Mucosa of rectum (tissue), 2 donors: ENCODE results near the gene KCNAB1.

ENCODE experiments used
- H3K27ac ChIP-seq, 2 donors: one replicate each; pipeline ENCODE4 v1.7.0; 2013; ENCODE audit warnings: inconsistent platforms in 2 of 2, low read depth in 2 of 2, low read length in 2 of 2
- H3K27me3 ChIP-seq, 2 donors: one replicate each; pipeline ENCODE4 v1.7.0; 2013; ENCODE audit warnings: low read length in 2 of 2; ENCODE audit not compliant: control insufficient read depth in 2 of 2, insufficient read depth in 2 of 2
- H3K36me3 ChIP-seq, 2 donors: one replicate each; pipeline ENCODE4 v1.7.0; 2013; ENCODE audit warnings: low read length in 2 of 2; ENCODE audit not compliant: control insufficient read depth in 2 of 2, insufficient read depth in 2 of 2
- H3K4me1 ChIP-seq, 2 donors: one replicate each; pipeline ENCODE4 v1.7.0; 2013; ENCODE audit warnings: low read length in 2 of 2, mild to moderate bottlenecking in 1 of 2; ENCODE audit not compliant: control insufficient read depth in 2 of 2, insufficient read depth in 2 of 2
- H3K4me3 ChIP-seq, 2 donors: one replicate each; pipeline ENCODE4 v1.7.0; 2013; ENCODE audit warnings: low read length in 2 of 2
- H3K9ac ChIP-seq, 2 donors: one replicate each; pipeline ENCODE4 v1.7.0; 2013; ENCODE audit warnings: low read length in 2 of 2, low read depth in 1 of 2, mild to moderate bottlenecking in 1 of 2
- H3K9me3 ChIP-seq, 2 donors: one replicate each; pipeline ENCODE4 v1.7.0; 2013; ENCODE audit warnings: low read length in 2 of 2; ENCODE audit not compliant: control insufficient read depth in 2 of 2
- donor health status: healthy.
- donor health status: Normal muscosa, but diverticular disease.

Gene KCNAB1

DNA sequence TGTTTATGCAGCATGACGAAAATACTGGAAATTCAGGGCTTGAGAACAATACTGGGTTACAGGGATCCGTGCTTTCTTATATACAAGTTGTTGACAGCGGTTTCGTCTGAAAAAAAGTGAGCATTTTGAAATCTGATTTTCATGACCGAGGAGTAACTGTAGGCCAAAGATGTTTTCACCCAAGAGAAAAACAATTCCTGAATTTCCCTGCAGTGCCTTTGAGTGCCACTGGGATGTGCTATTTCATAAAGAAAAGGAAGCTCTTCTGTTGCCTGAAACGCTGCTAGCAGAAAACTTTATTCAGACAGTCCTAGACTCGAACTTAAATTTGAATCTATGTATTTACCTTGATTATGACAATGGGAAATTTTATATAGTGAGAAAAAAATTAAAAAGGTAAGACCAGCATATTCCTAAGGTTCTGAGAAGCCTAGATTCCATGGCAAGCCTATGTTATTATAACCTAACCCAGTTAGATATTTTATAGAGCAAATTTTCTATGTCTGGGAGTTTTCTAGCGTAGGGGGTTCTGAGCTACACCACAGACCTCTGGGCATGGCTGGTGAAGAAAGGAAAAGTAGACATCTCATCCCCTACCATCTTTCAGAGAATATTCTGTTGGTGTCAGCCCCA is 30.2 kb downstream of the KCNAB1 start:
- H3K9me3 ChIP-seq = no peaks in the 10 kb centered on the region
- H3K36me3 ChIP-seq = no peaks in the 10 kb centered on the region
- H3K4me1 ChIP-seq = no peaks in the 10 kb centered on the region
- no peak overlapping the region for H3K9ac ChIP-seq
- H3K27me3 ChIP-seq = no peaks in the 10 kb centered on the region
- no peak overlapping the region for H3K4me3 ChIP-seq
- peak overlapping the region in 1 of 2 donors; percentile 10 for H3K27ac ChIP-seq

DNA sequence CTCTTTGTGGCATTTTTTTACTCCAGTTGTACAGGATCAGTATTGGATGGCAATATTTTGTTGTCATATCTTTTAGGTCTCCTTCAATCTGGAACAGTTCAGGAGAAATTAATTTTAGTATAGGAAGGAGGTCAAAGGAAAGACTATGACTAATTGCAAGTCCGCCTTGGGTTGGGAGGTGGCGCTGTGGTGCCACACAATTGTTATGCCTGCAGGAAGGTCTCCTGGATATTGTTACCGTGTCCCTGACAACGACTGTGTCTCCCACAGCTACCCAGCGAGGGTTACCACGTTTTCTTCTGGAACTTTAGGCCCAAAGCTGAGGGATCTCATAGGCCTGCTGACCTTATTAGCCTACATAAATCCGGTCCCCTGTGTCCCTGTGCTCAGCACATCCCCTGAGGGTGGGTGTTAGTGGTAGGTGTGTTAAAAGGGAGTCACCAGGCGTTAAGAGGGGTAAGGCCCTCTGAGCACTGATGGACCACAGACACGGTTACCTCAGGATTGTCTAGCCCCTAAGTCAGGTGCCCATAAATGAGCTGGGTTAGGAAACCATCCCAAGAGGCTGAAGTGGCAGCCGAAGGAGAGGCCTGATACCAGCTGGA is 31.5 kb downstream of the KCNAB1 start:
- H3K9me3 ChIP-seq = no peaks in the 10 kb centered on the region
- H3K27me3 ChIP-seq = no peaks in the 10 kb centered on the region
- H3K4me1 ChIP-seq = no peaks in the 10 kb centered on the region
- H3K36me3 ChIP-seq = no peaks in the 10 kb centered on the region
- H3K9ac ChIP-seq = no peak overlapping the region
- H3K27ac ChIP-seq = no peak overlapping the region
- no peak overlapping the region for H3K4me3 ChIP-seq

DNA sequence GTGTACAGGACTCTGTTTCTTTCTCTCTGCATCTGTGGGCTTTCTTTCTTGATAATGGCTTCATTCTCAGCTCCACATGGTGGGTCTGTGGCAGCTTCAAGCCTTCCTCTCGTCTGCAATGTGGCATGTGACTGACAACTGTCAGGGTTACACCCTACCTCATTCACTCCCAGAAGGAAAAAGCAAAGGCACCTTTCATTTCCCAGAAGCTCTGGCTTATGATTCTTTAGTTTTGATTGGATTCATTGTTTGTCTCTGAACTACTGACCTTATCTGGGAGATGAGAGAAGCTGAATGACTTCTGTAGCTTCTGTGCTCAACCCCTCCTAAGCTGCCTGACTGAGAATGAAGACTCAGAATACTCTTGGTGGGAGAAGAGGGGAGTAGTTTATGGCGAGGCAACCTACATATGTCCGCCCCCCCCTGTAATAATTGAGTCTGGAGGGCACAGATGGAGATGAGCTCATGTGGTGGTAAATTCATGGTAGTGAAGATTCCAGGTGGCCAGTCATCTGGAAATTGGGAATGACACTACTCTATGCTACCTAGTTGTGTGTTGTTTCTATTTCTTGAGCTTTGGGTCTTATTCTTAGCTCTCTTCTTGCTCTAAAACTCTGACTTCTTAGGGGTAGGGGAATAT is 38.4 kb downstream of the KCNAB1 start:
- H3K4me3 ChIP-seq = no peak overlapping the region
- no peaks in the 10 kb centered on the region for H3K4me1 ChIP-seq
- no peak overlapping the region for H3K27ac ChIP-seq
- H3K9me3 ChIP-seq = no peaks in the 10 kb centered on the region
- H3K9ac ChIP-seq = no peak overlapping the region
- H3K36me3 ChIP-seq = no peaks in the 10 kb centered on the region
- H3K27me3 ChIP-seq = no peaks in the 10 kb centered on the region

DNA sequence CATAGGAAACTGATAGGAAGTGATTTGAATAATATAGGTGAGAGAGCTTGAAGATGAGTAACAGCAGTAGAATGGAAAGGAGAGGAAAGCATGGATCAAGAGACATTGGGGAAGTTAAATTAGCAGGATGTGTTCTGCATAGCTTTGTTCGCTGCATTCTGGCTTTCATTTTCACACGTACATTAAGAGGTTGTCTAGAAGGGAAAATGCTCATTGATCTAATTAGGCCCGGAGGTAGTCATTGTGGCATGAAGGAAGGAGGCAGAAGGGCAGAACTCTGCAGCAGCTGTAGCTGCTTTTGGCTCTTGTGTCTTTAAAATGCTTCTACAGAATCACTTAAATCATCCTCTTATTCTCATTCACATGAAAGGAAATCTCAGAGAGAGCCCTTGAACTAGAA is 40.3 kb downstream of the KCNAB1 start:
- no peaks in the 10 kb centered on the region for H3K27me3 ChIP-seq
- no peak overlapping the region for H3K9ac ChIP-seq
- no peaks in the 10 kb centered on the region for H3K36me3 ChIP-seq
- no peak overlapping the region for H3K4me3 ChIP-seq
- H3K9me3 ChIP-seq = no peaks in the 10 kb centered on the region
- H3K4me1 ChIP-seq = no peaks in the 10 kb centered on the region
- H3K27ac ChIP-seq = no peak overlapping the region

DNA sequence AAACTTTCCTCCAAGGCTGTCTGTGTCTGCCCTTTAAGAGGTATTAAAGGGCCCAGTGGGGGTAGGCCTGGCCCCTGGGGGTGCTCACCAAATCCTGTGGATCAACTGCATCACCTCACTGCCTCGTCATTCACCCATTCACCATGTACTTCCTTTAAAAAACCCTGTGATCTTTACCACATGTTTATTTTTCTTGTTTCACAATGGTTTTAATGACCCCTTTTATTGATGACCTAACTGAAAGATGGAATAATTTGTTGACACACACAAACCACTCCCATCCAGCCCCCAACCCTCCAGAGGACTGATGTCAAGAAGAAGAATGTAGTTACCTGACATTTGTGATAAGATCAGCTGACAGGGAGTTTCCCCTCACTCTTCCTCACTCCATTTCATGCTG is 40.8 kb downstream of the KCNAB1 start:
- no peaks in the 10 kb centered on the region for H3K36me3 ChIP-seq
- H3K4me3 ChIP-seq = no peak overlapping the region
- no peaks in the 10 kb centered on the region for H3K9me3 ChIP-seq
- no peak overlapping the region for H3K9ac ChIP-seq
- no peak overlapping the region for H3K27ac ChIP-seq
- H3K27me3 ChIP-seq = no peaks in the 10 kb centered on the region
- H3K4me1 ChIP-seq = no peaks in the 10 kb centered on the region

DNA sequence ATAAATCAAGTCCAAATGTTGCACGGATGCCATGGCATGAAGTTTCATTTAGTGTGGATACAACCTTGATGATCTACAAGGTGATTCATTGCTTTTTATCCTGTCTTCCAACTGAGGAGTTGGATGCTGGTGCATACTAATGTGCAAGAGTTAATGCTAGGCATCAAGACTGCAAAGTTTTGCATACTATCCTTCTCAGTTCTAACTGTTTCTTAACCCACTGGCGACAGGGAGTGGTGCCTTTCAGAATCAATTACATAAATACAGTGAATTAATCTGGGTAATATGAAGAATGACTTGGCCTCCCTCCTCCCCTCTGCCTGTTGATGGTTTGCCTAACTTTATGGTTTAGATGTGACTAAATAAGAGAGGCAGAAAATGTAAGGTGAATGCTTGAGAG is 43.5 kb downstream of the KCNAB1 start:
- H3K4me1 ChIP-seq = no peaks in the 10 kb centered on the region

DNA sequence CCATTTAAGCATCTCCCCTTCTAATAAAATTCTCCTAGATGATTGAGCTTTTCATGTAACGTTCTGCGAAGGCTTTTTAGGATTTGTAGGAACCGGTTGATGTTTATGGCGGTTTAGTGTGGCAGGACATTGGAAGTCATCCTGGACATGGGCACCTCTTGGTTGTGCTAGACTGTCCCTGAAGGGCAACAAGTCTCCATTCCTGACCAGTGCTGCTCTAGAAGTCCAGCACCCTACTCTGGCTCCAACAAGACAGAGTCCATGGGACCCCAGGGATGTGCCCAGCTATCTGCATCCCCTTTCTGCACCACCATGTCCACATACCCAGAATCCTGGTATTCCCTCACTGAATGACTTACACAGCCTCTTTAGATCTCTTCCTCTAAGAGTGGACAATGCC is 46.4 kb downstream of the KCNAB1 start:
- no peak overlapping the region for H3K9ac ChIP-seq
- no peak overlapping the region for H3K4me3 ChIP-seq
- no peaks in the 10 kb centered on the region for H3K36me3 ChIP-seq
- no peaks in the 10 kb centered on the region for H3K4me1 ChIP-seq
- H3K9me3 ChIP-seq = no peaks in the 10 kb centered on the region
- no peak overlapping the region for H3K27ac ChIP-seq
- H3K27me3 ChIP-seq = no peaks in the 10 kb centered on the region

More for the DNA sequence above, 43.5 kb downstream of the KCNAB1 start:
- Histone ChIP-seq H3K27ac (no peak overlapping the region), H3K9ac (no peak overlapping the region), H3K4me3 (no peak overlapping the region), H3K9me3 (no peaks in the 10 kb centered on the region), H3K36me3 (no peaks in the 10 kb centered on the region), H3K27me3 (no peaks in the 10 kb centered on the region)

DNA sequence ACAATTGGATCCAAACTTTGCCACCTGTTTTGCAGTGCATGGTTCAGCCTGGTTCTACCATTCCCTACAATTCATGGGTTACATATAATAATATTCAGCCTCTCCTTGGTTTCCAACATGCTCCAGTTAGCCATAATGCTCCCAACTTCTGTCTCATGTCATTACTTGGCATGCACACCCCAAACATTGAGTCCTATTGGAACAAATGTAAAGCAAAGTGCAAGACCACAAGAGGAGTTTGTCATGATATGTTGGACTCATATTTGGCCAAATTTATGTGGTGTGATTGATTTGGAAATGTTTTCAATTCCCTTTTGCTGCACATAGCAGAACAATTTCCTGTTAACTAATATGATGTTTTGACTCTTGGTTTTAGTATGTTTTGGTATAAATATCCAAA is 50.2 kb downstream of the KCNAB1 start:
- H3K27me3 ChIP-seq = no peaks in the 10 kb centered on the region
- no peak overlapping the region for H3K4me3 ChIP-seq
- H3K36me3 ChIP-seq = no peaks in the 10 kb centered on the region
- H3K9me3 ChIP-seq = no peaks in the 10 kb centered on the region
- H3K9ac ChIP-seq = no peak overlapping the region
- no peak overlapping the region for H3K27ac ChIP-seq
- no peaks in the 10 kb centered on the region for H3K4me1 ChIP-seq

DNA sequence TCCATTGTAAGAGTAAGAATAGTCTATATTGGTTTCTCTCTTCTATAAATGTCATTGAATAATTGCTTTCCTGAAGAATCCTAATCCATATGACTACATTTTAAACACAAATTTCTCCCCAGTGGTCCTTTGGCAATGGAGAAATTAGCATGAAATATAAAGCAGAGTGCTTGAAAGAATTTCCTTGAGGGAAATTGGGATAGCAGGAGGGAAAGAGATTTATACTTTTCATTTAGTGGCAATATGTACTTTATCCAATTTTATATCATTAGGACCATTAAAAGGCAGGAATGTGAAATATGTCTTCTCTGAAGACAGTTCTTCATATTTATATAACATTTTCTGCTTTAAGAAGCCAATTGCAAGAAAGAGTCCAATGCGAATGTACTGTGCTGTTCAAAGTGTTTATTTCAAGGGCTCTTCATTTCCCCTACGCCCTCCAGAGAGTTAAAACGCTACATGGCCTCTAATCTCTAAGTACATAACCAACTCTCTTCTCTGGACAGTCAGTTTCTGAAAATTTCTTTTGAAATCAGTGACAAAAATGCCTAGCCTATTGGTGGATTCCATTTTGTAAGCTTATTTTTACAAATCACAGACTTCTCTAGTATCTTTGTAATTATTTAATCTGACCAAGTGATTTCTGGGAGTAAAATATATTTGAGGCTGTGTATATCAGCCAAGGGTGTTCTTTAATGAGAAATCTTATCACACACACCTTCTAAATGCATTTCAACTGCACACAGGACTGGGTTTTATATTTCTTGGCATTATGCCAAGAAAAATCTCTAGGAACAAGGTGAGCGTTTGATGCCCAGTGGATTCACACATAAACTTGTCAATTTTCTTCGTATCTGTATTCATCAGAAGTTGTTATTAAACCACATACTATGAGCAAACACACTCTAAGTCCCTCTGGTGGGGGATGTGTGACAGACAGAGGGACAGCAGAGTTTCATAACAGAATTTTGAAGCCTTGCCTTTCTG is 51.2 kb downstream of the KCNAB1 start:
- Histone ChIP-seq H3K4me3 (no peak overlapping the region), H3K36me3 (no peaks in the 10 kb centered on the region), H3K27ac (no peak overlapping the region)

DNA sequence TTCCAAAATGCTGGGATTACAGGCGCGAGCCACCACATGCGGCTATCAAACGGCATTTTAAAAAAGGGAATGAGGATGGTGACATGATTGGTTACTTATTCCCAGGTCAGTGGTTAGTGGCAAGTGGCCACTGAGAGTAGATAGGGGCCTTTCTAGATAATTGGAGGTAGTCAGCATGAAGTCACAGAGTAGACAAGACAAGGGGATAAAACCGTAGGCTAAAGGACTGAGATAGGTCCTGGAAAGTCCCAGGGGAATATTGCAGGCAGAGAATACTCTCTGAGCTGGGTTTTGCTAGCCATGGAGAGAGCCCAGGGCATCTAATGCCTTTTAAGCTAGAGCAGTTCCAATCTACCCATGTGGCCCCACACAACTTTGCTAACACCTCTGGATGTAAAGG is 52.2 kb downstream of the KCNAB1 start:
- no peaks in the 10 kb centered on the region for H3K27me3 ChIP-seq
- H3K4me1 ChIP-seq = no peaks in the 10 kb centered on the region
- H3K4me3 ChIP-seq = no peak overlapping the region
- H3K9ac ChIP-seq = no peak overlapping the region
- H3K36me3 ChIP-seq = no peaks in the 10 kb centered on the region
- H3K27ac ChIP-seq = no peak overlapping the region
- H3K9me3 ChIP-seq = no peaks in the 10 kb centered on the region

More for the DNA sequence above, 51.2 kb downstream of the KCNAB1 start:
- no peaks in the 10 kb centered on the region for H3K4me1 ChIP-seq
- H3K9ac ChIP-seq = no peak overlapping the region
- H3K27me3 ChIP-seq = no peaks in the 10 kb centered on the region
- no peaks in the 10 kb centered on the region for H3K9me3 ChIP-seq
